GM19328 (cell line): ENCODE data around the gene ADRB2.

Source experiments
- ATAC-seq: cut with Tn5 transposase; IDR thresholded peaks from one replicate; pipeline ENCODE4 v1.9.1; 2021; ENCODE audit warnings: mild to moderate bottlenecking, moderate library complexity; ENCODE audit not compliant: unreplicated experiment

Gene ADRB2

GRCh38 chr5:148804393-148804792 is 22.0 kb upstream of the ADRB2 start:
- no peak for ATAC-seq

GRCh38 chr5:148805326-148806290 is 20.8 kb upstream of the ADRB2 start:
- ATAC-seq, result peak; percentile 31

GRCh38 chr5:148806520-148806931 is 19.9 kb upstream of the ADRB2 start:
- no peak for ATAC-seq

- no peak for ATAC-seq
Observed at GRCh38 chr5:148807851-148808250, 18.6 kb upstream of the ADRB2 start.

- peak; percentile 56 for ATAC-seq
Observed at GRCh38 chr5:148808864-148809642, 17.4 kb upstream of the ADRB2 start.

GRCh38 chr5:148809781-148810524 is 16.5 kb upstream of the ADRB2 start:
- no peak for ATAC-seq

- ATAC-seq, result no peak
Observed at GRCh38 chr5:148810823-148811222, 15.6 kb upstream of the ADRB2 start.

- no peak for ATAC-seq
Observed at GRCh38 chr5:148811756-148812155, 14.7 kb upstream of the ADRB2 start.

- no peak for ATAC-seq
Observed at GRCh38 chr5:148815086-148815485, 11.3 kb upstream of the ADRB2 start.

- no peak for ATAC-seq
Observed at GRCh38 chr5:148815578-148815977, 10.8 kb upstream of the ADRB2 start.

GRCh38 chr5:148816357-148816756 is 10.1 kb upstream of the ADRB2 start:
- no peak for ATAC-seq

- ATAC-seq, result no peak
Observed at GRCh38 chr5:148816782-148817181, 9.6 kb upstream of the ADRB2 start.

GRCh38 chr5:148817606-148818005 is 8.8 kb upstream of the ADRB2 start:
- ATAC-seq, result no peak

- ATAC-seq, result no peak
Observed at GRCh38 chr5:148820461-148821395, 5.7 kb upstream of the ADRB2 start.

- no peak for ATAC-seq
Observed at GRCh38 chr5:148823871-148824270, 2.5 kb upstream of the ADRB2 start.

- ATAC-seq, result no peak
Observed at GRCh38 chr5:148825716-148826052, 727 bp upstream of the ADRB2 start.

- ATAC-seq, result no peak
Observed at GRCh38 chr5:148826739-148827070, 294 bp downstream of the ADRB2 start.

- ATAC-seq, result no peak
Observed at GRCh38 chr5:148827723-148828122, 1.3 kb downstream of the ADRB2 start.

- ATAC-seq, result no peak
Observed at GRCh38 chr5:148828511-148829247, 2.3 kb downstream of the ADRB2 start.

- no peak for ATAC-seq
Observed at GRCh38 chr5:148829248-148829594, 2.8 kb downstream of the ADRB2 start.
